Colonic mucosa (tissue), 4 donors: Measurements from ENCODE around the gene MPST. TPM values are rescaled to one million over a fixed set of nuclear protein-coding genes. Genes with fewer than 3 reads are reported as not detected.

ENCODE experiments used
- DNase-seq: peaks from one replicate; pipeline ENCODE4 v3.0.0-alpha.2; 2020
- H3K27ac ChIP-seq: fragments of 200-600 bp; one replicate; pipeline ENCODE4 v1.8.0; 2021
- H3K27me3 ChIP-seq: fragments of 200-600 bp; one replicate; pipeline ENCODE4 v1.8.0; 2021
- H3K36me3 ChIP-seq: fragments of 200-600 bp; one replicate; pipeline ENCODE4 v1.8.0; 2021
- H3K4me1 ChIP-seq: fragments of 200-600 bp; one replicate; pipeline ENCODE4 v1.8.0; 2021; ENCODE audit warnings: mild to moderate bottlenecking
- H3K4me3 ChIP-seq: fragments of 200-600 bp; one replicate; pipeline ENCODE4 v1.8.0; 2021
- H3K9ac ChIP-seq, 2 donors: one replicate each; pipeline ENCODE4 v1.7.0; 2013; ENCODE audit warnings: control low read depth in 2 of 2, low read depth in 2 of 2, low read length in 2 of 2
- H3K9me3 ChIP-seq: fragments of 200-600 bp; one replicate; pipeline ENCODE4 v1.8.0; 2021
- CTCF ChIP-seq: fragments of 200-600 bp; IDR thresholded peaks from one replicate; pipeline ENCODE4 v1.8.0; 2022; ENCODE audit warnings: antibody characterized with exemption, mild to moderate bottlenecking
- intact Hi-C: fragments of 100-400 bp; cut with DNase I; formaldehyde crosslinking; loops from one replicate; pipeline ENCODE4 v1.14.1; 2022
- total RNA-seq, 2 donors: library from RNA; stranded (reverse); fragmentation: NEBNext Ultra II Directional in 1 of 2; extraction: Animal tissue kit (Norgen Biotek cat#: 25700) in 1 of 2; gene quantifications; one replicate each; pipeline ENCODE4 v1.2.1, GENCODE V29; 2021
- donor health status: healthy.
- donor health status: DM: no; HTN: no; CAD: no.
- donor health status: DM: no; HTN: no; CAD: no.

MPST gene
- total RNA-seq, 2 donors from 2014 or later: 217 to 259 TPM

- Histone ChIP-seq H3K27me3 (no peaks in the 10 kb centered on the region), H3K27ac (peak overlapping the region; percentile 99), H3K4me3 (no peak overlapping the region), H3K9me3 (no peaks in the 10 kb centered on the region), H3K4me1 (peaks cover 38% of the 10 kb centered on the region), H3K9ac (peak overlapping the region; percentile 60 to 97), H3K36me3 (no peaks in the 10 kb centered on the region)
- intact Hi-C loops: no loop called here
- DNase-seq: peak; percentile 71
- no peak for TF ChIP-seq CTCF
These were observed 1.5 kb downstream of the MPST start for GRCh38 chr22:37021041-37021440.

- H3K9ac ChIP-seq: peak overlapping the region; percentile 57 to 78
- H3K36me3 ChIP-seq: peaks cover 1% of the 10 kb centered on the region
- no peak overlapping the region for H3K4me3 ChIP-seq
- no peak for DNase-seq
- peaks cover 35% of the 10 kb centered on the region for H3K4me1 ChIP-seq
- H3K27me3 ChIP-seq: no peaks in the 10 kb centered on the region
- TF ChIP-seq CTCF: peak; percentile 79
- no peaks in the 10 kb centered on the region for H3K9me3 ChIP-seq
- H3K27ac ChIP-seq: peak overlapping the region; percentile 99
- intact Hi-C loops: no loop called here
These were observed 2.4 kb downstream of the MPST start for GRCh38 chr22:37021710-37022482.

GRCh38 chr22:37022483-37023337, 3.2 kb downstream of the MPST start:
- DNase-seq: no peak
- Histone ChIP-seq H3K27me3 (no peaks in the 10 kb centered on the region), H3K27ac (peak overlapping the region; percentile 99), H3K36me3 (peaks cover 4% of the 10 kb centered on the region), H3K4me1 (peaks cover 28% of the 10 kb centered on the region), H3K9ac (peak overlapping the region; percentile 62 to 78), H3K9me3 (no peaks in the 10 kb centered on the region), H3K4me3 (no peak overlapping the region)
- TF ChIP-seq CTCF: no peak
- intact Hi-C loops: no loop called here

DNA sequence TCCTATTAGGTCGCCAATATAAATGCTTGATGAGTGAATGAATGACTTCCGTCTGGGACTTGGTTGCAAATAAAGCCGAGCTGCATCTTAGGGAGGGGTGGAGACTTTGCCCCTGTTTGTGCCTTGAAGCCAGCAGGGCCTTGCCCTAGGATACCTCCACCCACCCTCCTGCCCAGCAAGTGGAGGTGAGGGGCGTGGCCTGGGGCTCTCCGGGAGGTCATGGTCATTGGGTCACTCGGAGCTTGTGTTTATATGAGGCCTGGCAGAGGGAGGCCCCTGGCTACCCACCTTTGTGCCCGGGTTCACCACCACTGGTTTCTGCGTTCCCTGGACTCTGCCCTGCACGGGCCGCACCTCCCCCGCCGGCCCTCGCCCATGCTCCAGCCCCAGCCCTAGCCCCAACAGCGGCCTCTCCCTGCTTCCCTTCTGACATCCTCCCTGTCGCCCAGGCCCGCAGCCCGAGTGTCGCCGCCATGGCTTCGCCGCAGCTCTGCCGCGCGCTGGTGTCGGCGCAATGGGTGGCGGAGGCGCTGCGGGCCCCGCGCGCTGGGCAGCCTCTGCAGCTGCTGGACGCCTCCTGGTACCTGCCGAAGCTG, 4.3 kb downstream of the MPST start:
- H3K4me3 ChIP-seq: peak overlapping the region; percentile 27
- peaks cover 21% of the 10 kb centered on the region for H3K4me1 ChIP-seq
- peaks cover 4% of the 10 kb centered on the region for H3K36me3 ChIP-seq
- peak; percentile 95 for DNase-seq
- no peaks in the 10 kb centered on the region for H3K9me3 ChIP-seq
- H3K27ac ChIP-seq: peak overlapping the region; percentile 99
- TF ChIP-seq CTCF: no peak
- intact Hi-C loops: no loop called here
- no peaks in the 10 kb centered on the region for H3K27me3 ChIP-seq
- H3K9ac ChIP-seq: peak overlapping the region; percentile 83 to 95
